ENCODE data around the gene EPHB1. TPM values are rescaled to one million over a fixed set of nuclear protein-coding genes. Genes with fewer than 3 reads are reported as not detected.

The EPHB1 gene
- total RNA-seq, 1 donor from 2014 or later: 1.3 TPM

- peaks cover 44% of the 10 kb centered on the region for H3K27me3 Mint-ChIP-seq (ENCODE audit: low read depth)
- H3K4me3 Mint-ChIP-seq: no peak overlapping the region
- H3K4me1 Mint-ChIP-seq: no peaks in the 10 kb centered on the region
- no peak for TF ChIP-seq CTCF (IDR thresholded peaks at IDR 0.05; ENCODE audit: unreplicated experiment)
- no peak overlapping the region for H3K27ac Mint-ChIP-seq
- no peak for DNase-seq (ENCODE audit: low spot score in 2 of 2, unreplicated experiment in 2 of 2)
- no peaks in the 10 kb centered on the region for H3K9me3 Mint-ChIP-seq
- no peaks in the 10 kb centered on the region for H3K36me3 Mint-ChIP-seq
These were observed 149.4 kb downstream of the EPHB1 start for GRCh38 chr3:134944429-134944828.

GRCh38 chr3:134949150-134949549, 154.1 kb downstream of the EPHB1 start:
- Mint-ChIP-seq H3K36me3 (no peaks in the 10 kb centered on the region), H3K9me3 (no peaks in the 10 kb centered on the region), H3K4me1 (no peaks in the 10 kb centered on the region), H3K27me3 (ENCODE audit: low read depth) (peaks cover 47% of the 10 kb centered on the region), H3K27ac (no peak overlapping the region), H3K4me3 (no peak overlapping the region)
- no peak for DNase-seq (ENCODE audit: low spot score in 2 of 2, unreplicated experiment in 2 of 2)
- TF ChIP-seq CTCF (IDR thresholded peaks at IDR 0.05; ENCODE audit: unreplicated experiment): no peak

GRCh38 chr3:134952371-134952770, 157.3 kb downstream of the EPHB1 start:
- no peak overlapping the region for H3K4me3 Mint-ChIP-seq
- H3K4me1 Mint-ChIP-seq: no peaks in the 10 kb centered on the region

GRCh38 chr3:134955874-134956273, 160.8 kb downstream of the EPHB1 start:
- Mint-ChIP-seq H3K9me3 (no peaks in the 10 kb centered on the region), H3K27ac (no peak overlapping the region), H3K36me3 (no peaks in the 10 kb centered on the region), H3K4me1 (no peaks in the 10 kb centered on the region), H3K4me3 (no peak overlapping the region), H3K27me3 (ENCODE audit: low read depth) (peaks cover 18% of the 10 kb centered on the region)
- DNase-seq (ENCODE audit: low spot score in 2 of 2, unreplicated experiment in 2 of 2): no peak
- no peak for TF ChIP-seq CTCF (IDR thresholded peaks at IDR 0.05; ENCODE audit: unreplicated experiment)

More at GRCh38 chr3:134952371-134952770, 157.3 kb downstream of the EPHB1 start:
- Mint-ChIP-seq H3K36me3 (no peaks in the 10 kb centered on the region), H3K9me3 (no peaks in the 10 kb centered on the region), H3K27ac (no peak overlapping the region), H3K27me3 (ENCODE audit: low read depth) (peaks cover 35% of the 10 kb centered on the region)
- no peak for DNase-seq (ENCODE audit: low spot score in 2 of 2, unreplicated experiment in 2 of 2)
- TF ChIP-seq CTCF (IDR thresholded peaks at IDR 0.05; ENCODE audit: unreplicated experiment): no peak

- no peak overlapping the region for H3K27ac Mint-ChIP-seq
- H3K9me3 Mint-ChIP-seq: no peaks in the 10 kb centered on the region
- H3K4me3 Mint-ChIP-seq: no peak overlapping the region
- peaks cover 13% of the 10 kb centered on the region for H3K27me3 Mint-ChIP-seq (ENCODE audit: low read depth)
- DNase-seq (ENCODE audit: low spot score in 2 of 2, unreplicated experiment in 2 of 2): no peak
- no peak for TF ChIP-seq CTCF (IDR thresholded peaks at IDR 0.05; ENCODE audit: unreplicated experiment)
- no peaks in the 10 kb centered on the region for H3K4me1 Mint-ChIP-seq
- H3K36me3 Mint-ChIP-seq: no peaks in the 10 kb centered on the region
These were observed 161.3 kb downstream of the EPHB1 start for GRCh38 chr3:134956395-134956794.

- H3K9me3 Mint-ChIP-seq: no peaks in the 10 kb centered on the region
- no peak overlapping the region for H3K27ac Mint-ChIP-seq
- no peak overlapping the region for H3K4me3 Mint-ChIP-seq
- DNase-seq (ENCODE audit: low spot score in 2 of 2, unreplicated experiment in 2 of 2): no peak
- TF ChIP-seq CTCF (IDR thresholded peaks at IDR 0.05; ENCODE audit: unreplicated experiment): no peak
- H3K36me3 Mint-ChIP-seq: no peaks in the 10 kb centered on the region
- H3K4me1 Mint-ChIP-seq: no peaks in the 10 kb centered on the region
- peaks cover 12% of the 10 kb centered on the region for H3K27me3 Mint-ChIP-seq (ENCODE audit: low read depth)
These were observed 161.8 kb downstream of the EPHB1 start for GRCh38 chr3:134956844-134957243.
